ENCODE results near the gene HSD11B1. TPM values are rescaled to one million over a fixed set of nuclear protein-coding genes. Genes with fewer than 3 reads are reported as not detected.
A peak's percentile ranks its signal among the peaks of the same experiment; 100 is the strongest.

Gene HSD11B1
- total and polyA plus RNA-seq, 2 donors (not counting 3 experiments of a cell fraction or from before 2014, with no cell fraction given) = not detected

- Histone ChIP-seq H3K79me2 (ENCODE audit: control insufficient read depth, insufficient read depth, low read length) (no peaks in the 10 kb centered on the region), H2AFZ (ENCODE audit: low read depth, low read length) (no peak overlapping the region), H3K9ac (replicated peaks; ENCODE audit: extremely low read depth, insufficient read depth, low read length) (no peak overlapping the region), H3K27me3 (ENCODE audit: control insufficient read depth in 2 of 2, insufficient read depth in 2 of 2, low read length in 2 of 2) (peaks cover 33 to 62% of the 10 kb centered on the region in 2 experiments), H4K20me1 (replicated peaks; ENCODE audit: control insufficient read depth, extremely low read depth, insufficient read depth, low read length) (no peaks in the 10 kb centered on the region), H3K4me2 (ENCODE audit: insufficient read depth, low read length) (no peak overlapping the region), H3K9me3 (replicated peaks; ENCODE audit: control insufficient read depth, insufficient read depth, low read length) (no peaks in the 10 kb centered on the region), H3K36me3 (ENCODE audit: control insufficient read depth in 2 of 2, extremely low read depth in 1 of 2, insufficient read depth in 2 of 2, low read length in 2 of 2) (no peaks in the 10 kb centered on the region), H3K4me1 (ENCODE audit: control insufficient read depth, extremely low read depth, insufficient read depth, low read length) (peaks cover 6% of the 10 kb centered on the region), H3K27ac (ENCODE audit: insufficient read depth, low read depth, low read length) (no peak overlapping the region), H3K9me1 (replicated peaks; ENCODE audit: control insufficient read depth, extremely low read depth, insufficient read depth, low read length) (no peaks in the 10 kb centered on the region), H3K4me3 (replicated peaks in 1 of 3; ENCODE audit: insufficient read depth in 1 of 3, low read depth in 1 of 3, low read length in 3 of 3) (no peak overlapping the region)
- FAIRE-seq (no peak), DNase-seq (ENCODE audit: low read depth, low spot score) (no peak)
- intact Hi-C loops (cut with micrococcal nuclease) = loop anchor here (1.0 kb wide), 1 partner anchor 25 kb away; no protein-coding TSS in a partner anchor
- POLR2A ChIA-PET = interaction anchor here (1.5 kb wide), 1 partner anchor 25 kb away, joined by 4 read pairs; no protein-coding TSS in a partner anchor
- TF ChIP-seq FOS (IDR thresholded peaks at IDR 0.05; ENCODE audit: borderline replicate concordance, insufficient read depth, low read length) = peak; percentile 5
- no peak for TF ChIP-seq MYC (IDR thresholded peaks at IDR 0.05; ENCODE audit: low read depth, low read length)
- BruUV-seq (replicated peaks) = no TSS peak
- dilution Hi-C loops (cut with MboI; ENCODE audit: extremely low pct_ligation_motif_present, low sequenced_read_pairs) = no loop called here
- CTCF ChIA-PET = interaction anchor here (1.0 to 3.4 kb wide), 7 partner anchors 9 to 104 kb away, joined by 3 to 14 read pairs (median 5); no protein-coding TSS in a partner anchor
Measured at GRCh38 chr1:209673631-209674417, 30.8 kb upstream of the HSD11B1 start.

DNA sequence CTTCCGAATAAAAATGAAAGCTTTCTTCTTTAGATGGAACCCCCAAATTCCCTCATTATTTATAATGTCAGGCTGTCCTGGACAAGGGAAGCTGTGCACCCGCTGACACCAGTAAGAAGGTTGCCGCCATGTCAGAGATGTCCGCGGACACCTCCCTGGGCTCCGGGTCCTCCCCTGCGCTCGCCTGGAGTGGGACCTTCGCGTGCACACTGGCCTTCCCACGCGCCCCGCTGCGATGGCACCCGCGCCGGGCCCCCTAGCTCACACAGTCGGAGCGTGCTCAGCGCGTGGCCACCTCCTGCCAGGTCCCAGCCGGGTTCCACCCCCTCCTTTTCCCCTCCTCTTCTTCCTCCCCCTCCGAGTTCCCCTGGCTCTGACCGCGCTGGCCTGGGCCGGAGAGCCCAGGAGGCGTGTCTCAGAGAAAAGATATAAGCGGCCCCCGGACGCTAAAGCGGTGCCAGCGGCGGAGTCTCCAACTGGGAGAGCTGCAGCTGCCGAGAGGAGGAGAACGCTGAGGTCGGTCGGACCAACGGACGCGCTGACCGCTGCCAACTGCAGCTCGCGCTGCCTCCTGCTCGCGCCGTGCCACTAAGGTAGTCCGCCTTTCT is 29.6 kb upstream of the HSD11B1 start, which contains the start of gene G0S2:
Gene G0S2 (plus strand): TSS at position 456 of the 608 bp plus-strand sequence. CDS start 273 bp downstream, outside the sequence.
- Histone ChIP-seq H3K9me1 (replicated peaks; ENCODE audit: control insufficient read depth, extremely low read depth, insufficient read depth, low read length) (no peaks in the 10 kb centered on the region), H3K27ac (ENCODE audit: insufficient read depth, low read depth, low read length) (no peak within 1 kb of the TSS), H3K4me1 (ENCODE audit: control insufficient read depth, extremely low read depth, insufficient read depth, low read length) (peaks cover 6% of the 10 kb centered on the region), H3K4me3 (replicated peaks in 1 of 3; ENCODE audit: insufficient read depth in 1 of 3, low read depth in 1 of 3, low read length in 3 of 3) (peak within 1 kb of the TSS in 1 of 3 experiments; percentile 28), H4K20me1 (replicated peaks; ENCODE audit: control insufficient read depth, extremely low read depth, insufficient read depth, low read length) (no peaks in the 10 kb centered on the region), H3K36me3 (ENCODE audit: control insufficient read depth in 2 of 2, extremely low read depth in 1 of 2, insufficient read depth in 2 of 2, low read length in 2 of 2) (no peaks in the 10 kb centered on the region), H2AFZ (ENCODE audit: low read depth, low read length) (peak within 1 kb of the TSS; percentile 70), H3K9me3 (replicated peaks; ENCODE audit: control insufficient read depth, insufficient read depth, low read length) (no peaks in the 10 kb centered on the region), H3K79me2 (ENCODE audit: control insufficient read depth, insufficient read depth, low read length) (no peaks in the 10 kb centered on the region), H3K9ac (replicated peaks; ENCODE audit: extremely low read depth, insufficient read depth, low read length) (no peak within 1 kb of the TSS), H3K27me3 (ENCODE audit: control insufficient read depth in 2 of 2, insufficient read depth in 2 of 2, low read length in 2 of 2) (peaks cover 36 to 69% of the 10 kb centered on the region in 2 experiments), H3K4me2 (ENCODE audit: insufficient read depth, low read length) (peak within 1 kb of the TSS; percentile 47)
- FAIRE-seq (peak; percentile 33), DNase-seq (ENCODE audit: low read depth, low spot score) (no peak)
- dilution Hi-C loops (cut with MboI; ENCODE audit: extremely low pct_ligation_motif_present, low sequenced_read_pairs) = loop anchor here (25.0 kb wide), 1 partner anchor 88 kb away; the partner anchor contains the start of gene CAMK1G
- TF ChIP-seq MAX (IDR thresholded peaks at IDR 0.05; ENCODE audit: insufficient read depth, insufficient read length) (no peak), POLR2A (IDR thresholded peaks at IDR 0.05; ENCODE audit: low read depth, low read length) (peak; percentile 60)
- POLR2A ChIA-PET = interaction anchor here (1.7 kb wide), 1 partner anchor 22 kb away, joined by 4 read pairs; no protein-coding TSS in a partner anchor
- intact Hi-C loops (cut with micrococcal nuclease) = no loop called here
- CTCF ChIA-PET = interaction anchor here (0.9 to 3.4 kb wide), 14 partner anchors 15 to 220 kb away, joined by 3 to 14 read pairs (median 3); no protein-coding TSS in a partner anchor
- BruUV-seq (replicated peaks) = no TSS peak

Measured in endothelial cell of umbilical vein (primary cell).